Thyroid gland (tissue), 4 donors: ENCODE results near the gene EGF.

ENCODE experiments used
- POLR2A ChIP-seq, 2 donors: fragments of 450-650 bp; IDR thresholded peaks; one replicate each; pipeline ENCODE4 v1.6.1; 2017; ENCODE audit warnings: antibody characterized with exemption in 2 of 2, mild to moderate bottlenecking in 2 of 2, moderate library complexity in 1 of 2
- TF ChIP-seq, protein P1 (sequence below), 6 experiments: fragments of 200-600 bp in 3 of 6; fragments of 450-650 bp in 3 of 6; sonication (generic) in 3 of 6; IDR thresholded peaks; one replicate each; pipeline ENCODE4 v1.5.1; 2016 to 2019; ENCODE audit warnings: antibody characterized with exemption in 6 of 6, mild to moderate bottlenecking in 2 of 6, inconsistent platforms in 1 of 6, moderate library complexity in 1 of 6

DNA sequence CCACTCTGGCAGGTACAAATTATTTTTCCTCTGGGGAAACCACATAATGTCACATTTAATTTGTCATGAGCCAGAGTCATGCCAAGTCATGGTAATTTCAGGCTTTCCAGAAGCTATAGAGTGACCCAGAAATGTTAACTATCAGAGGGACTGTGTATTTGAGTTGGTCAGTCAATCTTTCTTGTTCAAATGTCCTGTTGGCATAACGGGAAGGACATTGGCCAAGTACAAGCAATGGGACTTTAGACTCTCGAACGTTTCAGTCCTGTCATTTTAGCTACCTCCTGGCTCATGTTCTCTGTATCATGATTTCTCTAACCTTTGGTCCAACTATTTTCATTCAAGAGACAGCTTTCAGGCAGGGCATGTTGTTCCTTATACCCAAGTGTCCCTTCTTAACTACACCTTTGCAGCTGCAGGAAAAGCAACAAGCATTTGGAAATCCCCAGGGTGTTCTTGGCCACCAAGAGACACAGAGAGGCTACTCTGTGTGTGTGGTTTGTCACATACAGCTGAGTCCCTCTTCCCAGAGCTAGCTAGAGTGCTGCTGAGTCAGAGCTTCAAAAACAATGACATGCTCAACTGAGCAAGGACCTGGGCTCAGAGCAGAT lies 142.6 kb downstream of the EGF start:
- TF ChIP-seq, protein P1, sequence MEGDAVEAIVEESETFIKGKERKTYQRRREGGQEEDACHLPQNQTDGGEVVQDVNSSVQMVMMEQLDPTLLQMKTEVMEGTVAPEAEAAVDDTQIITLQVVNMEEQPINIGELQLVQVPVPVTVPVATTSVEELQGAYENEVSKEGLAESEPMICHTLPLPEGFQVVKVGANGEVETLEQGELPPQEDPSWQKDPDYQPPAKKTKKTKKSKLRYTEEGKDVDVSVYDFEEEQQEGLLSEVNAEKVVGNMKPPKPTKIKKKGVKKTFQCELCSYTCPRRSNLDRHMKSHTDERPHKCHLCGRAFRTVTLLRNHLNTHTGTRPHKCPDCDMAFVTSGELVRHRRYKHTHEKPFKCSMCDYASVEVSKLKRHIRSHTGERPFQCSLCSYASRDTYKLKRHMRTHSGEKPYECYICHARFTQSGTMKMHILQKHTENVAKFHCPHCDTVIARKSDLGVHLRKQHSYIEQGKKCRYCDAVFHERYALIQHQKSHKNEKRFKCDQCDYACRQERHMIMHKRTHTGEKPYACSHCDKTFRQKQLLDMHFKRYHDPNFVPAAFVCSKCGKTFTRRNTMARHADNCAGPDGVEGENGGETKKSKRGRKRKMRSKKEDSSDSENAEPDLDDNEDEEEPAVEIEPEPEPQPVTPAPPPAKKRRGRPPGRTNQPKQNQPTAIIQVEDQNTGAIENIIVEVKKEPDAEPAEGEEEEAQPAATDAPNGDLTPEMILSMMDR (IDR thresholded peaks at IDR 0.05) = no peak
- TF ChIP-seq POLR2A (IDR thresholded peaks at IDR 0.05) = no peak
